Neuronal stem cell (in vitro differentiated cells): ENCODE results near the gene AUH.

Experiments
- DNase-seq: peaks from one replicate; pipeline ENCODE4 v3.0.0-alpha.2; 2013; ENCODE audit warnings: low spot score
- H2AFZ ChIP-seq: one replicate; pipeline ENCODE4 v1.6.1; 2013; ENCODE audit warnings: mild to moderate bottlenecking, low read length, inconsistent platforms
- H2AK5ac ChIP-seq: 2 replicates; pipeline ENCODE4 v1.6.1; 2013; ENCODE audit warnings: low read depth, mild to moderate bottlenecking, inconsistent platforms, low read length, moderate library complexity, mixed read lengths
- H2BK120ac ChIP-seq: 2 replicates; pipeline ENCODE4 v1.6.1; 2013; ENCODE audit warnings: low read depth, mild to moderate bottlenecking, inconsistent platforms, low read length, moderate library complexity, mixed read lengths
- H2BK12ac ChIP-seq: one replicate; pipeline ENCODE4 v1.6.1; 2013; ENCODE audit warnings: low read length, inconsistent platforms
- H2BK15ac ChIP-seq: 2 replicates; pipeline ENCODE4 v1.6.1; 2013; ENCODE audit warnings: mild to moderate bottlenecking, low read length, inconsistent platforms, mixed read lengths
- H2BK5ac ChIP-seq: one replicate; pipeline ENCODE4 v1.6.1; 2013; ENCODE audit warnings: inconsistent platforms, mild to moderate bottlenecking, low read length, moderate library complexity
- H3K14ac ChIP-seq: one replicate; pipeline ENCODE4 v1.6.1; 2013; ENCODE audit warnings: low read length, inconsistent platforms
- H3K18ac ChIP-seq: 2 replicates; pipeline ENCODE4 v1.6.1; 2013; ENCODE audit warnings: low read length, inconsistent platforms
- H3K23ac ChIP-seq: 2 replicates; pipeline ENCODE4 v1.6.1; 2013; ENCODE audit warnings: low read depth, mild to moderate bottlenecking, mixed read lengths, low read length, inconsistent platforms; ENCODE audit not compliant: poor library complexity
- H3K27ac ChIP-seq: replicated peaks from 3 replicates; pipeline ENCODE4 v1.5.1; 2013; ENCODE audit warnings: low read length, inconsistent platforms
- H3K27me3 ChIP-seq, 3 experiments: 2 replicates each; pipeline ENCODE4 v1.6.1; 2013; ENCODE audit warnings: low read length in 3 of 3, mild to moderate bottlenecking in 2 of 3, inconsistent platforms in 1 of 3, low read depth in 1 of 3, mixed read lengths in 1 of 3, moderate library complexity in 1 of 3; ENCODE audit not compliant: control insufficient read depth in 3 of 3, insufficient read depth in 3 of 3
- H3K36me3 ChIP-seq, 2 donors: replicated peaks in 1 of 2; 2 replicates each; pipeline ENCODE4 v1.6.1; 2013; ENCODE audit warnings: low read length in 2 of 2; ENCODE audit not compliant: control insufficient read depth in 2 of 2, insufficient read depth in 2 of 2
- H3K4ac ChIP-seq: 2 replicates; pipeline ENCODE4 v1.6.1; 2013; ENCODE audit warnings: inconsistent platforms, mild to moderate bottlenecking, low read length, moderate library complexity
- H3K4me1 ChIP-seq, 2 donors: 1 replicate in 1 of 2; 2 replicates in 1 of 2; pipeline ENCODE4 v1.6.1; 2013; ENCODE audit warnings: low read length in 2 of 2, low read depth in 1 of 2; ENCODE audit not compliant: control insufficient read depth in 2 of 2, insufficient read depth in 1 of 2
- H3K4me2 ChIP-seq: one replicate; pipeline ENCODE4 v1.6.1; 2013; ENCODE audit warnings: mild to moderate bottlenecking, low read length, inconsistent platforms; ENCODE audit not compliant: insufficient read depth, poor library complexity, severe bottlenecking
- H3K4me3 ChIP-seq, 2 donors: 2 replicates each; pipeline ENCODE4 v1.5.1; 2013; ENCODE audit warnings: low read length in 2 of 2, mild to moderate bottlenecking in 2 of 2, inconsistent platforms in 1 of 2, moderate library complexity in 1 of 2
- H3K79me1 ChIP-seq: one replicate; pipeline ENCODE4 v1.6.1; 2013; ENCODE audit warnings: low read depth, mild to moderate bottlenecking, inconsistent platforms, low read length, moderate library complexity
- H3K9ac ChIP-seq: one replicate; pipeline ENCODE4 v1.6.1; 2013; ENCODE audit warnings: mild to moderate bottlenecking, low read depth, low read length, inconsistent platforms; ENCODE audit not compliant: poor library complexity
- H3K9me3 ChIP-seq, 2 donors: replicated peaks in 1 of 2; 2 replicates each; pipeline versions ENCODE3 to v1.6.1; 2013; ENCODE audit warnings: low read length in 2 of 2, mild to moderate bottlenecking in 2 of 2, inconsistent platforms in 1 of 2, low read depth in 1 of 2, mixed read lengths in 1 of 2, moderate library complexity in 1 of 2; ENCODE audit not compliant: control insufficient read depth in 2 of 2, insufficient read depth in 1 of 2
- H4K8ac ChIP-seq: one replicate; pipeline ENCODE4 v1.6.1; 2013; ENCODE audit warnings: low read depth, mild to moderate bottlenecking, inconsistent platforms, low read length, moderate library complexity
- H4K91ac ChIP-seq: one replicate; pipeline ENCODE4 v1.6.1; 2013; ENCODE audit warnings: low read length, low read depth, mild to moderate bottlenecking, inconsistent platforms; ENCODE audit not compliant: poor library complexity
- WGBS, 2 donors: extraction: QIAGEN DNeasy Blood & Tissue Kit; methylation state at CpG; one replicate each; pipeline ENCODE4 v1.1.7; 2013; ENCODE audit warnings: missing lambda C conversion rate in 2 of 2, mixed read lengths in 1 of 2; ENCODE audit not compliant: insufficient read length in 2 of 2, insufficient replicate concordance in 1 of 2; ENCODE audit errors: extremely low coverage in 2 of 2; 5-methylcytosine and 5-hydroxymethylcytosine counted together

AUH gene

DNA sequence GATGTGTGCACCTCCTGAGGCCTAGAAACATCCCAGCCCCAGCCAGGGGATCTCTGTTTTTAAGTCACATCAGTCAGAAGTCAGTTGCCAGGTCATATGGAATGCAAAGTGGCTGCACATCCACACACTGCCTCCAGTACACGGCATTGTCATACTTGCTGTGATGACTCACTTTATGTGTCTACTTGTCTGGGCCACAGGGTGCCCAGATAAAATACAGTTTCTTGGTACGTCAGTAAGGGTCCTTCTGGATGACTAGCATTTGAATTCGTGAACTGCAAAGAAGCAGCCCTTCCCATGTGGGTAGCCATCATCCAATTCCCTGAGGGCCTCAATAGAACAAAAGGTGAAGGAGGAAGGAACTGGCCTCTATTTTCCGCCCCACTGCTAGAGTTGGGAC is 27.7 kb downstream of the AUH start:
- WGBS, 2 donors = no CpG with 5 or more reads among the region's 4 CpGs
- DNase-seq = no peak
- Histone ChIP-seq H3K18ac (no peak overlapping the region), H3K27ac (no peak overlapping the region), H3K4me2 (no peak overlapping the region), H3K4me3 (no peak overlapping the region), H2BK12ac (no peak overlapping the region), H2AK5ac (no peak overlapping the region), H3K4me1 (peaks cover 1 to 2% of the 10 kb centered on the region in 2 donors), H3K9me3 (peaks cover 0 to 6% of the 10 kb centered on the region in 2 donors), H3K14ac (no peak overlapping the region), H2BK15ac (no peak overlapping the region), H2BK5ac (no peak overlapping the region), H2AFZ (no peak overlapping the region), H4K8ac (no peak overlapping the region), H3K9ac (no peak overlapping the region), H3K23ac (no peak overlapping the region), H3K27me3 (no peaks in the 10 kb centered on the region), H3K36me3 (peaks cover 2 to 9% of the 10 kb centered on the region in 2 donors), H2BK120ac (no peak overlapping the region), H3K79me1 (no peaks in the 10 kb centered on the region), H4K91ac (no peak overlapping the region), H3K4ac (no peak overlapping the region)

DNA sequence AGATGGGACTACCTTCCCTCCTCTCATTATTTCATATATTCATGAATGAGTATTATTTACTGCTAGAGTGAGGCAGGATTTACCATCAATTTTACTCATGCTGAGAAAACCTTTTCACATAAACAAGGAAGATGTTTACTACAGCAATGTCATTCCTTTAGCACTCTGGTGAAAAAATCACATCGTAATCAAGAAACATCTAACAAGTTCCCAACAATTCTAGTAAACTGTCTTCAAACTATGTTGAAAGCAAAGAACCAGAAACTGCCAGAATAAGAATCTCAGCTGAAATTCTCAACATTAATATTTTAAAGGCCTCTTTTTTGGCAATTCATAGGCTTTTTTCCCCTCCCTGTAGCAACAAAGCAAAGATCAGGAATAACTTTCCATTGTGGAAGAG is 28.2 kb downstream of the AUH start:
- H4K8ac ChIP-seq = no peak overlapping the region
- H3K4me2 ChIP-seq = no peak overlapping the region
- no peak overlapping the region for H3K27ac ChIP-seq
- peaks cover 2 to 4% of the 10 kb centered on the region in 2 donors for H3K36me3 ChIP-seq
- H3K9ac ChIP-seq = no peak overlapping the region
- no peaks in the 10 kb centered on the region for H3K79me1 ChIP-seq
- H2AFZ ChIP-seq = no peak overlapping the region
- H3K4me1 ChIP-seq = peaks cover 1 to 2% of the 10 kb centered on the region in 2 donors
- WGBS, 2 donors = no CpG with 5 or more reads among the region's 1 CpG
- no peak for DNase-seq
- no peak overlapping the region for H2BK15ac ChIP-seq
- H3K23ac ChIP-seq = no peak overlapping the region
- H2BK12ac ChIP-seq = no peak overlapping the region
- no peak overlapping the region for H3K4ac ChIP-seq
- H4K91ac ChIP-seq = no peak overlapping the region
- no peak overlapping the region for H3K18ac ChIP-seq
- no peak overlapping the region for H2AK5ac ChIP-seq
- no peaks in the 10 kb centered on the region for H3K27me3 ChIP-seq
- H2BK120ac ChIP-seq = no peak overlapping the region
- H2BK5ac ChIP-seq = no peak overlapping the region
- H3K14ac ChIP-seq = no peak overlapping the region
- H3K4me3 ChIP-seq = no peak overlapping the region
- H3K9me3 ChIP-seq = peaks cover 0 to 10% of the 10 kb centered on the region in 2 donors

DNA sequence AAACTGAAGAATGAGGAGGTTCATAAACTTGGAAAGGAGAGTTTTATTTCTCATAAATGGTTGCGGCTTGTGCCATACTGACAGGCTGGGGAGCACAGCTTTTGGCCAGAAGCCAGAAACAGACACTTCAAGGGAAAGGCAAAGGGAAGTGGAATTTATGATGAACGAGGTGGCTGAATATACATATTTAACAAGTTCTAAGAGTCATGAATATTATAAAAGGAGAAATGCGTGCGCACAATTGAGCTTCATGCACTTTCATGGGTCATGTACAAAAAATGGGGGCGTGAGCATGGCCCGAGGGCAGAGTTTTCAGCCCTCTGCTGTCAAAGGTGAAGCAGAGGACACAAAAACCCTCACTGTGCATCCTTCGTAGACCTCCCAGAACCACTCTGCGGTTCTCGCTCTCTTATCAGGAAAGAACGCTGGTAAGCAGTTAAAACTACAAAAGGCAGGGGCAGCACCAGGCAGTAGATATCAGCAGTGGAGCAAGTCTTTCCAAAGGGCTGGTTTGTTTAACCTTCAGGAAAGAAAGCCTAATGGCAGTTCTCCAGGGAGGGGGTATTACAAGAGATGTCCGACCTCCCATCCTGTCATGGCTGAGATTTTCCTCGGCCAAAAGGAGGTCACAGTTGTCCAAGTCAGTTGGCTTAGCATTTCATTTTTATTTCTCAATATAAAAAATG is 29.0 kb downstream of the AUH start:
- peaks cover 3 to 4% of the 10 kb centered on the region in 2 donors for H3K36me3 ChIP-seq
- no peak overlapping the region for H4K91ac ChIP-seq
- H3K4me1 ChIP-seq = peaks cover 1 to 2% of the 10 kb centered on the region in 2 donors
- no peak overlapping the region for H2BK15ac ChIP-seq
- no peak overlapping the region for H3K4ac ChIP-seq
- WGBS, 2 donors = no CpG with 5 or more reads among the region's 12 CpGs
- no peak overlapping the region for H2BK120ac ChIP-seq
- H2BK5ac ChIP-seq = no peak overlapping the region
- H3K14ac ChIP-seq = no peak overlapping the region
- no peak overlapping the region for H2BK12ac ChIP-seq
- no peak overlapping the region for H3K27ac ChIP-seq
- H3K18ac ChIP-seq = no peak overlapping the region
- DNase-seq = no peak
- H3K9me3 ChIP-seq = peaks cover 4 to 18% of the 10 kb centered on the region in 2 donors
- no peak overlapping the region for H2AFZ ChIP-seq
- no peak overlapping the region for H3K23ac ChIP-seq
- no peaks in the 10 kb centered on the region for H3K79me1 ChIP-seq
- no peak overlapping the region for H3K4me2 ChIP-seq
- no peaks in the 10 kb centered on the region for H3K27me3 ChIP-seq
- no peak overlapping the region for H2AK5ac ChIP-seq
- H3K9ac ChIP-seq = no peak overlapping the region
- H3K4me3 ChIP-seq = no peak overlapping the region
- no peak overlapping the region for H4K8ac ChIP-seq

DNA sequence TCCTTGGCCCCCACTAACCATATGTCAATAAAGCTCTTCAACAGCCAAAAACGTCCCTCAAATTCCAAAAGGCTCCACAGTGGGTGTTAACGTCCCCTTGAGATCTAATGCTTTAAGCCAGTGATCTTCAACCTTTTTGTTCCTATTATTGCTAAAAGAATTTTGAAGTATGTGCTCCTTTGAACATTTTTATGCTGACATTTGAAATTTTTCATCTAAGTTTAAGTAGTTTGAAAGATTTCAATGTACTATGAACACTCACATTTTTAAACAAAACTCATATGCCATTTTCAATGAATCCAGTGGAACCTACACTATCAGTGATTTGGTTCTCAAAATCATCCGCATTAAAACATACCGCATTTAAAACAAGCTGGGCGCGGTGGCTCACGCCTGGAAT is 29.9 kb downstream of the AUH start:
- H3K79me1 ChIP-seq = no peaks in the 10 kb centered on the region
- H3K36me3 ChIP-seq = peaks cover 5 to 9% of the 10 kb centered on the region in 2 donors
- H2BK120ac ChIP-seq = no peak overlapping the region
- H3K4ac ChIP-seq = no peak overlapping the region
- H3K23ac ChIP-seq = no peak overlapping the region
- no peak overlapping the region for H2BK12ac ChIP-seq
- no peak overlapping the region for H3K4me3 ChIP-seq
- H3K4me1 ChIP-seq = peaks cover 1 to 2% of the 10 kb centered on the region in 2 donors
- no peak overlapping the region for H3K27ac ChIP-seq
- no peak overlapping the region for H2AFZ ChIP-seq
- H2BK15ac ChIP-seq = no peak overlapping the region
- no peak for DNase-seq
- H3K9ac ChIP-seq = no peak overlapping the region
- no peak overlapping the region for H2BK5ac ChIP-seq
- H3K14ac ChIP-seq = no peak overlapping the region
- H3K27me3 ChIP-seq = no peaks in the 10 kb centered on the region
- peaks cover 6 to 26% of the 10 kb centered on the region in 2 donors for H3K9me3 ChIP-seq
- no peak overlapping the region for H3K4me2 ChIP-seq
- no peak overlapping the region for H3K18ac ChIP-seq
- H2AK5ac ChIP-seq = no peak overlapping the region
- no peak overlapping the region for H4K8ac ChIP-seq
- no peak overlapping the region for H4K91ac ChIP-seq
- WGBS, 2 donors = no CpG with 5 or more reads among the region's 7 CpGs
